Measurements from ENCODE around the gene BRME1. TPM values are rescaled to one million over a fixed set of nuclear protein-coding genes. Genes with fewer than 3 reads are reported as not detected.

Gene BRME1
- total RNA-seq, 1 experiment from 2014 or later, result 13.9 TPM

GRCh38 chr19:13887018-13887436 is 18.9 kb downstream of the BRME1 start:
- no peaks in the 10 kb centered on the region for H3K79me2 ChIP-seq (ENCODE audit: low read depth)
- H3K9me3 ChIP-seq (ENCODE audit: insufficient read depth, low read depth), result no peaks in the 10 kb centered on the region
- no TSS peak for BruUV-seq (replicated peaks)
- no peak for DNase-seq
- H3K4me3 ChIP-seq, result no peak overlapping the region
- no peaks in the 10 kb centered on the region for H3K9me2 ChIP-seq (ENCODE audit: insufficient read depth)
- H3K27ac ChIP-seq, result no peak overlapping the region
- ChIA-PET CTCF (interaction anchor here (0.5 kb wide), 1 partner anchor 15 kb away, joined by 7 read pairs; no protein-coding TSS in a partner anchor), POLR2A (ENCODE audit: unreplicated experiment) (interaction anchor here (0.6 to 0.7 kb wide), 2 partner anchors 175 to 250 kb away, joined by 4 read pairs; partner anchors contain the start of gene ASF1B)
- peaks cover 24% of the 10 kb centered on the region for H3K4me1 ChIP-seq (replicated peaks; ENCODE audit: insufficient read depth)
- intact Hi-C loops (cut with micrococcal nuclease; ENCODE audit: unreplicated experiment), result no loop called here
- H3F3A ChIP-seq (ENCODE audit: insufficient read depth, low read depth), result peaks cover 13% of the 10 kb centered on the region
- no peak for TF ChIP-seq EZH2 (IDR thresholded peaks at IDR 0.05; ENCODE audit: low read depth)
- TF ChIP-seq, protein P1, sequence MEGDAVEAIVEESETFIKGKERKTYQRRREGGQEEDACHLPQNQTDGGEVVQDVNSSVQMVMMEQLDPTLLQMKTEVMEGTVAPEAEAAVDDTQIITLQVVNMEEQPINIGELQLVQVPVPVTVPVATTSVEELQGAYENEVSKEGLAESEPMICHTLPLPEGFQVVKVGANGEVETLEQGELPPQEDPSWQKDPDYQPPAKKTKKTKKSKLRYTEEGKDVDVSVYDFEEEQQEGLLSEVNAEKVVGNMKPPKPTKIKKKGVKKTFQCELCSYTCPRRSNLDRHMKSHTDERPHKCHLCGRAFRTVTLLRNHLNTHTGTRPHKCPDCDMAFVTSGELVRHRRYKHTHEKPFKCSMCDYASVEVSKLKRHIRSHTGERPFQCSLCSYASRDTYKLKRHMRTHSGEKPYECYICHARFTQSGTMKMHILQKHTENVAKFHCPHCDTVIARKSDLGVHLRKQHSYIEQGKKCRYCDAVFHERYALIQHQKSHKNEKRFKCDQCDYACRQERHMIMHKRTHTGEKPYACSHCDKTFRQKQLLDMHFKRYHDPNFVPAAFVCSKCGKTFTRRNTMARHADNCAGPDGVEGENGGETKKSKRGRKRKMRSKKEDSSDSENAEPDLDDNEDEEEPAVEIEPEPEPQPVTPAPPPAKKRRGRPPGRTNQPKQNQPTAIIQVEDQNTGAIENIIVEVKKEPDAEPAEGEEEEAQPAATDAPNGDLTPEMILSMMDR (conservative IDR thresholded peaks at IDR 0.05), result no peak
- H2AFZ ChIP-seq, result no peak overlapping the region
- H3K4me2 ChIP-seq, result peak overlapping the region; percentile 9
- H3K27me3 ChIP-seq (ENCODE audit: insufficient read depth, low read depth), result no peaks in the 10 kb centered on the region
- H4K20me1 ChIP-seq (ENCODE audit: insufficient read depth), result no peaks in the 10 kb centered on the region
- no peaks in the 10 kb centered on the region for H3K36me3 ChIP-seq (ENCODE audit: low read depth)

- no peak for DNase-seq
- POLR2A ChIA-PET (ENCODE audit: unreplicated experiment), result interaction anchor here (0.6 kb wide), 1 partner anchor 35 kb away, joined by 5 read pairs; no protein-coding TSS in a partner anchor
- intact Hi-C loops (cut with micrococcal nuclease; ENCODE audit: unreplicated experiment), result no loop called here
Measured at GRCh38 chr19:13885826-13886365, 20.0 kb downstream of the BRME1 start.

DNA sequence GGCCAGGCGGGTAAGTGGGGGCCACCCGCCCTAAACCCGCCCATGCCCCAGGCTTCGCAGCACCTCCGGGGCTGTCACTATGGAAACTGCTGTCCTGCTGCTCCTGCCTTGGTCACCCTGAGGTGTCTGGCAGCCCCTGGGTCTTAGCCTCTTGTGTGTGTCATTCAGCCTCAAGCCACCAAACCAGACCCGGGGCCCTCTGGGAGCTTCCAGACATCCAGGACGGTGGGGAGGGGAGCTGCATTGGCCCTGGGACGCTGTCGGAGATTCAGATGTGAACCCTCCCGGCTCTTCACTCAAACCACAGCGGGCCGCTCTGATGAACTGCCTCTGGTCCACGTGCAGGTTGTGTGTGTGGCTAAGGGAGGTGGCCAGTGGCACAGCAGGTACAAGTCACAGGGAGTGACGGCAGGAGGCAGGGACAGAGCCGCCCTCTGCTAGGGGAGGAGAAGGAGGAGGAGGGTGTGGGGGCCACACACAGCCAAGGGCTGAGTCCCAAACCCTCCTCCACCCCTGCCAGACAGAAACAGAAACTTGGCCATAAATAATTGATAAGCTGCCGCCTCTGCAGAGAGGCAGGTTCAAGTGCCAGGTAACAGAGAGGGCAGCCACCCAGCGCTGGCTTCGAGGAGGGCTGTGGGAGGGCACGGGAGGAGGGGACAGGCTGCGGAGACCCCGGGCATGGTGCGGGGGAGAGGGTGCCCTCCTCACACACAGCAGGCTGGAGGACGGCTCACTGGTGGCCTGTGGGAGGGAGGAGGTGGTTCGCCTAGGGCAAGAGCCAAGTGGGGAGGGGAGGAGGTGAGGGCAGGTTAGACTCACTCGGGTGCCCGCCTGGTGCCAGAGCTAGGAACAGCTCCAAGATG is 21.0 kb downstream of the BRME1 start:
- DNase-seq, result no peak
- Histone ChIP-seq H3K9me3 (ENCODE audit: insufficient read depth, low read depth) (no peaks in the 10 kb centered on the region), H2AFZ (no peak overlapping the region), H3K27me3 (ENCODE audit: insufficient read depth, low read depth) (no peaks in the 10 kb centered on the region), H3K4me3 (no peak overlapping the region), H4K20me1 (ENCODE audit: insufficient read depth) (no peaks in the 10 kb centered on the region), H3K27ac (no peak overlapping the region), H3K9me2 (ENCODE audit: insufficient read depth) (no peaks in the 10 kb centered on the region), H3K36me3 (ENCODE audit: low read depth) (no peaks in the 10 kb centered on the region), H3K79me2 (ENCODE audit: low read depth) (no peaks in the 10 kb centered on the region), H3K4me2 (no peak overlapping the region), H3K4me1 (replicated peaks; ENCODE audit: insufficient read depth) (peaks cover 34% of the 10 kb centered on the region), H3F3A (ENCODE audit: insufficient read depth, low read depth) (peaks cover 13% of the 10 kb centered on the region)
- ChIA-PET CTCF (interaction anchor here (0.7 kb wide), 1 partner anchor 188 kb away, joined by 5 read pairs; no protein-coding TSS in a partner anchor), POLR2A (ENCODE audit: unreplicated experiment) (no interaction called here)
- TF ChIP-seq, protein P1 (conservative IDR thresholded peaks at IDR 0.05), result no peak
- TF ChIP-seq EZH2 (IDR thresholded peaks at IDR 0.05; ENCODE audit: low read depth), result no peak
- intact Hi-C loops (cut with micrococcal nuclease; ENCODE audit: unreplicated experiment), result loop anchor here (5.0 kb wide), 1 partner anchor 322 kb away; the partner anchor contains the start of gene ADGRL1
- no TSS peak for BruUV-seq (replicated peaks)

More at GRCh38 chr19:13885826-13886365, 20.0 kb downstream of the BRME1 start:
- Histone ChIP-seq H3F3A (ENCODE audit: insufficient read depth, low read depth) (peaks cover 13% of the 10 kb centered on the region), H4K20me1 (ENCODE audit: insufficient read depth) (no peaks in the 10 kb centered on the region), H3K27ac (no peak overlapping the region), H3K79me2 (ENCODE audit: low read depth) (no peaks in the 10 kb centered on the region), H3K4me3 (no peak overlapping the region), H3K36me3 (ENCODE audit: low read depth) (no peaks in the 10 kb centered on the region), H3K9me2 (ENCODE audit: insufficient read depth) (no peaks in the 10 kb centered on the region), H3K9me3 (ENCODE audit: insufficient read depth, low read depth) (no peaks in the 10 kb centered on the region), H3K4me1 (replicated peaks; ENCODE audit: insufficient read depth) (peaks cover 27% of the 10 kb centered on the region), H3K4me2 (no peak overlapping the region), H3K27me3 (ENCODE audit: insufficient read depth, low read depth) (no peaks in the 10 kb centered on the region), H2AFZ (no peak overlapping the region)
- CTCF ChIA-PET, result no interaction called here
- BruUV-seq (replicated peaks), result no TSS peak
- no peak for TF ChIP-seq EZH2 (IDR thresholded peaks at IDR 0.05; ENCODE audit: low read depth)
- TF ChIP-seq, protein P1 (conservative IDR thresholded peaks at IDR 0.05), result no peak
